Fibroblast of upper back skin (primary cell): ENCODE data around the gene CDPF1.

Source experiments
- DNase-seq: peaks from one replicate; pipeline ENCODE4 v3.0.0-alpha.2; 2013

The CDPF1 gene

GRCh38 chr22:46256358-46256958 is 6.4 kb upstream of the CDPF1 start:
- no peak for DNase-seq

GRCh38 chr22:46251816-46252380 is 1.8 kb upstream of the CDPF1 start:
- no peak for DNase-seq

- DNase-seq: no peak
Observed at GRCh38 chr22:46251266-46251665, 1.2 kb upstream of the CDPF1 start.

- no peak for DNase-seq
Observed at GRCh38 chr22:46250783-46251125, 661 bp upstream of the CDPF1 start.

- DNase-seq: no peak
Observed at GRCh38 chr22:46247443-46247975, 2.6 kb downstream of the CDPF1 start.

- no peak for DNase-seq
Observed at GRCh38 chr22:46246178-46246577, 3.9 kb downstream of the CDPF1 start.

GRCh38 chr22:46245511-46245910 is 4.6 kb downstream of the CDPF1 start:
- no peak for DNase-seq

GRCh38 chr22:46244771-46245170 is 5.3 kb downstream of the CDPF1 start:
- no peak for DNase-seq

GRCh38 chr22:46242076-46242475 is 8.0 kb downstream of the CDPF1 start:
- no peak for DNase-seq

GRCh38 chr22:46241396-46242007 is 8.6 kb downstream of the CDPF1 start:
- DNase-seq: no peak

GRCh38 chr22:46240907-46241306 is 9.2 kb downstream of the CDPF1 start:
- DNase-seq: no peak

GRCh38 chr22:46240506-46240905 is 9.6 kb downstream of the CDPF1 start:
- DNase-seq: no peak

GRCh38 chr22:46240073-46240472 is 10.0 kb downstream of the CDPF1 start:
- no peak for DNase-seq

GRCh38 chr22:46239261-46240048 is 10.6 kb downstream of the CDPF1 start:
- DNase-seq: no peak

- no peak for DNase-seq
Observed at GRCh38 chr22:46238541-46238940, 11.6 kb downstream of the CDPF1 start.

GRCh38 chr22:46237453-46238124 is 12.5 kb downstream of the CDPF1 start:
- no peak for DNase-seq

GRCh38 chr22:46234969-46235368 is 15.1 kb downstream of the CDPF1 start:
- no peak for DNase-seq

GRCh38 chr22:46233231-46233630 is 16.9 kb downstream of the CDPF1 start:
- peak; percentile 6 for DNase-seq

- no peak for DNase-seq
Observed at GRCh38 chr22:46230262-46230901, 19.7 kb downstream of the CDPF1 start.

- no peak for DNase-seq
Observed at GRCh38 chr22:46229701-46230100, 20.4 kb downstream of the CDPF1 start.

- DNase-seq: no peak
Observed at GRCh38 chr22:46226577-46226976, 23.5 kb downstream of the CDPF1 start.

- no peak for DNase-seq
Observed at GRCh38 chr22:46225631-46226030, 24.5 kb downstream of the CDPF1 start.

GRCh38 chr22:46224898-46225290 is 25.2 kb downstream of the CDPF1 start:
- DNase-seq: no peak
